ENCODE results near the gene SOS2.

The SOS2 gene

DNA sequence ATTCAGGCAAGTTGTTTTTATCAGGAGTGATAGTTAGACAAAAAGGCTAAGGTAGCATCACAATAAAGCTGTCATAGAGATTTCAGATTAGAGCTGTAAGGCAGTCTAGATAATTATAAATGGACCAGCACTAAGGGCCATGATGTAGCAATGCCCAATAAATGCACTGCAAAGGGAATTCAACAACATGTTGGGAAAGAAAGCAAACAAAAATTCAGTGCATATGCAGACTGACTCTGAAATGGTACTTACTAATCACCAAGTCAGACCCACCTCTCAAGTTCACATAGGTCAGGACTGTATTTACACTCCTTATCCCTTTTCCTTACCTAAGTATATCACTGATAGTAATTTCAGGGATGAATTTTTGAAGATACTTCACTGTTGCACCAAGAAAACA, 33.7 kb upstream of the SOS2 start:
- H3K9ac ChIP-seq (ENCODE audit: low read length): no peak overlapping the region
- H3K27me3 ChIP-seq (ENCODE audit: low read length): no peaks in the 10 kb centered on the region
- no peak overlapping the region for H3K4me2 ChIP-seq (ENCODE audit: low read depth, low read length, poor library complexity, severe bottlenecking)
- H4K20me1 ChIP-seq (ENCODE audit: low read depth, low read length): no peaks in the 10 kb centered on the region
- H2AFZ ChIP-seq (ENCODE audit: low read depth, low read length, severe bottlenecking): no peak overlapping the region
- no peaks in the 10 kb centered on the region for H3K9me3 ChIP-seq (ENCODE audit: insufficient read depth, low read length)
- no peaks in the 10 kb centered on the region for H3F3A ChIP-seq (ENCODE audit: insufficient read depth)
- H3K79me2 ChIP-seq (ENCODE audit: insufficient read depth, low read length): no peaks in the 10 kb centered on the region
- no peak overlapping the region for H3K4me3 ChIP-seq (ENCODE audit: insufficient read depth, low read length, poor library complexity, severe bottlenecking)
- no peaks in the 10 kb centered on the region for H3K9me2 ChIP-seq (replicated peaks; ENCODE audit: insufficient read depth, low read length)
- H3K27ac ChIP-seq (ENCODE audit: low read depth, low read length): no peak overlapping the region
- TF ChIP-seq EZH2phosphoT487 (conservative IDR thresholded peaks at IDR 0.05; ENCODE audit: low read length): no peak
- TF ChIP-seq, protein P1, sequence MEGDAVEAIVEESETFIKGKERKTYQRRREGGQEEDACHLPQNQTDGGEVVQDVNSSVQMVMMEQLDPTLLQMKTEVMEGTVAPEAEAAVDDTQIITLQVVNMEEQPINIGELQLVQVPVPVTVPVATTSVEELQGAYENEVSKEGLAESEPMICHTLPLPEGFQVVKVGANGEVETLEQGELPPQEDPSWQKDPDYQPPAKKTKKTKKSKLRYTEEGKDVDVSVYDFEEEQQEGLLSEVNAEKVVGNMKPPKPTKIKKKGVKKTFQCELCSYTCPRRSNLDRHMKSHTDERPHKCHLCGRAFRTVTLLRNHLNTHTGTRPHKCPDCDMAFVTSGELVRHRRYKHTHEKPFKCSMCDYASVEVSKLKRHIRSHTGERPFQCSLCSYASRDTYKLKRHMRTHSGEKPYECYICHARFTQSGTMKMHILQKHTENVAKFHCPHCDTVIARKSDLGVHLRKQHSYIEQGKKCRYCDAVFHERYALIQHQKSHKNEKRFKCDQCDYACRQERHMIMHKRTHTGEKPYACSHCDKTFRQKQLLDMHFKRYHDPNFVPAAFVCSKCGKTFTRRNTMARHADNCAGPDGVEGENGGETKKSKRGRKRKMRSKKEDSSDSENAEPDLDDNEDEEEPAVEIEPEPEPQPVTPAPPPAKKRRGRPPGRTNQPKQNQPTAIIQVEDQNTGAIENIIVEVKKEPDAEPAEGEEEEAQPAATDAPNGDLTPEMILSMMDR (IDR thresholded peaks at IDR 0.05; ENCODE audit: insufficient read depth, low read length, poor library complexity, severe bottlenecking): no peak
- no peaks in the 10 kb centered on the region for H3K36me3 ChIP-seq (ENCODE audit: low read length)

DNA sequence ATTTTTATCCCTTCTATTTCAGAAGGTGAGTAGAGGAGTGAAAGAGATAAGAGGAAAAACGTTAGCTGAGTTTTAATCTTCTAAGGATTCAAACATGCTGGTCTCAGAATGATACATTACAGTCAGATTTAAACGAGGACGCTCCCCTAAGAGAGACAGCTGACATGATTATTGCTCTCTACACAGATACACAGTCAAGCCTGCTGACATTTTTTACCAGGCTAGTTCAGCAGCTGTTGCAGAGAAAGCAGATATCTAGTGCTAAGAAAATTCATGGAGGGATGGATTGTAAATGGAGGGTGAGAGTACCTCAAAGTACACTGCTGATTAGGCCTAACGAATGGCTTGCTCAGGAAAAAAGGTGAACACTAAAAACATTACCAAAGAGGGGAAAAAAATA, 31.9 kb upstream of the SOS2 start:
- Histone ChIP-seq H3K4me3 (ENCODE audit: insufficient read depth, low read length, poor library complexity, severe bottlenecking) (no peak overlapping the region), H3K36me3 (ENCODE audit: low read length) (no peaks in the 10 kb centered on the region), H4K20me1 (ENCODE audit: low read depth, low read length) (no peaks in the 10 kb centered on the region), H3K4me2 (ENCODE audit: low read depth, low read length, poor library complexity, severe bottlenecking) (no peak overlapping the region), H3K27ac (ENCODE audit: low read depth, low read length) (no peak overlapping the region), H3K79me2 (ENCODE audit: insufficient read depth, low read length) (no peaks in the 10 kb centered on the region), H3K27me3 (ENCODE audit: low read length) (no peaks in the 10 kb centered on the region), H3K9me3 (ENCODE audit: insufficient read depth, low read length) (no peaks in the 10 kb centered on the region), H3K9me2 (replicated peaks; ENCODE audit: insufficient read depth, low read length) (no peaks in the 10 kb centered on the region), H3K9ac (ENCODE audit: low read length) (no peak overlapping the region), H3F3A (ENCODE audit: insufficient read depth) (no peaks in the 10 kb centered on the region), H2AFZ (ENCODE audit: low read depth, low read length, severe bottlenecking) (no peak overlapping the region)
- no peak for TF ChIP-seq EZH2phosphoT487 (conservative IDR thresholded peaks at IDR 0.05; ENCODE audit: low read length)
- TF ChIP-seq, protein P1 (IDR thresholded peaks at IDR 0.05; ENCODE audit: insufficient read depth, low read length, poor library complexity, severe bottlenecking): no peak

- H3F3A ChIP-seq (ENCODE audit: insufficient read depth): no peaks in the 10 kb centered on the region
- no peak overlapping the region for H2AFZ ChIP-seq (ENCODE audit: low read depth, low read length, severe bottlenecking)
- H3K79me2 ChIP-seq (ENCODE audit: insufficient read depth, low read length): no peaks in the 10 kb centered on the region
- H3K9me2 ChIP-seq (replicated peaks; ENCODE audit: insufficient read depth, low read length): no peaks in the 10 kb centered on the region
- no peak overlapping the region for H3K4me3 ChIP-seq (ENCODE audit: insufficient read depth, low read length, poor library complexity, severe bottlenecking)
- no peaks in the 10 kb centered on the region for H3K9me3 ChIP-seq (ENCODE audit: insufficient read depth, low read length)
- H4K20me1 ChIP-seq (ENCODE audit: low read depth, low read length): no peaks in the 10 kb centered on the region
- no peaks in the 10 kb centered on the region for H3K27me3 ChIP-seq (ENCODE audit: low read length)
- H3K9ac ChIP-seq (ENCODE audit: low read length): no peak overlapping the region
- no peak for TF ChIP-seq EZH2phosphoT487 (conservative IDR thresholded peaks at IDR 0.05; ENCODE audit: low read length)
- TF ChIP-seq, protein P1 (IDR thresholded peaks at IDR 0.05; ENCODE audit: insufficient read depth, low read length, poor library complexity, severe bottlenecking): no peak
- no peaks in the 10 kb centered on the region for H3K36me3 ChIP-seq (ENCODE audit: low read length)
- no peak overlapping the region for H3K4me2 ChIP-seq (ENCODE audit: low read depth, low read length, poor library complexity, severe bottlenecking)
- H3K27ac ChIP-seq (ENCODE audit: low read depth, low read length): no peak overlapping the region
These were observed 31.5 kb upstream of the SOS2 start for GRCh38 chr14:50262865-50263264.

All from SU-DHL-6 (cell line).